K562 (cell line): ENCODE measurements around the gene CCL24. TPM values are rescaled to one million over a fixed set of nuclear protein-coding genes. Genes with fewer than 3 reads are reported as not detected.

Source experiments
- ATAC-seq: fragments of 200-7000 bp; cut with Tn5 transposase; 3 replicates; pipeline ENCODE4 v1.9.1; 2020; ENCODE audit warnings: moderate library complexity
- BruUV-seq: library from RNA; stranded (reverse); fragments of 400-500 nt; replicated peaks from 2 replicates; lab custom pipeline; 2021; lab: Mats Ljungman, UMichigan
- CTCF ChIA-PET: fragments of 300-600 bp; formaldehyde crosslinking; extraction: SDS; loops from one replicate; lab custom pipeline; 2021; ENCODE audit warnings: low intra/inter-chr PET ratio; lab: Yijun Ruan, JAX
- POLR2A ChIA-PET: fragments of 300-600, 350-650 bp; sonication (Branson Sonifier 250); formaldehyde crosslinking; extraction: SDS; loops from one replicate; lab custom pipeline; 2021; ENCODE audit warnings: antibody characterized with exemption, inconsistent platforms; lab: Yijun Ruan, JAX
- DNase-seq, 4 experiments: peaks; one replicate each; pipeline versions ENCODE4 v3.0.0 to v3.0.0-alpha.2; 2011 to 2018; ENCODE audit warnings: low spot score in 3 of 4, mixed read lengths in 3 of 4; ENCODE audit errors: extremely low read depth in 1 of 4
- FAIRE-seq: peaks from 2 replicates; lab custom pipeline; 2011; peaks lifted over from hg19 to GRCh38; lab: Jason Lieb, UNC
- H2AFZ ChIP-seq: 2 replicates; pipeline ENCODE4 v1.6.0; 2011; ENCODE audit warnings: low read depth, low read length, control low read depth, inconsistent platforms
- H3K27ac ChIP-seq: fragments of 200-600 bp; 3 replicates; pipeline ENCODE4 v1.8.0; 2011; ENCODE audit warnings: low read depth, mild to moderate bottlenecking, control low read depth, inconsistent platforms, low read length, moderate library complexity, mixed read lengths; ENCODE audit errors: extremely low read depth
- H3K27me3 ChIP-seq, 2 experiments: fragments of 300-600 bp in 1 of 2; 2 replicates in 1 of 2; 3 replicates in 1 of 2; pipeline versions ENCODE4 v1.6.0 to v1.8.0; 2011; ENCODE audit warnings: inconsistent platforms in 2 of 2, low read length in 2 of 2, mild to moderate bottlenecking in 1 of 2, mixed read lengths in 1 of 2, moderate library complexity in 1 of 2; ENCODE audit not compliant: control insufficient read depth in 2 of 2, insufficient read depth in 2 of 2
- H3K36me3 ChIP-seq: fragments of 300-600 bp; 3 replicates; pipeline ENCODE4 v1.8.0; 2011; ENCODE audit warnings: mild to moderate bottlenecking, low read length, inconsistent platforms; ENCODE audit not compliant: control insufficient read depth, insufficient read depth
- H3K4me1 ChIP-seq, 2 experiments: fragments of 200-600 bp in 1 of 2; replicated peaks in 1 of 2; 2 replicates in 1 of 2; 3 replicates in 1 of 2; pipeline versions ENCODE4 v1.5.1 to v1.8.0; 2011; ENCODE audit warnings: inconsistent platforms in 2 of 2, low read length in 2 of 2, mild to moderate bottlenecking in 1 of 2, mixed read lengths in 1 of 2, moderate library complexity in 1 of 2; ENCODE audit not compliant: control insufficient read depth in 2 of 2, insufficient read depth in 2 of 2
- H3K4me2 ChIP-seq: 2 replicates; pipeline ENCODE4 v1.6.1; 2011; ENCODE audit warnings: low read length, control low read depth, inconsistent platforms, mixed read lengths; ENCODE audit not compliant: insufficient read depth
- H3K4me3 ChIP-seq: fragments of 200-600 bp; sonication (generic), shearing (Covaris generic); 2 replicates; pipeline ENCODE4 v1.5.1; 2016; ENCODE audit warnings: control low read depth, inconsistent platforms
- H3K79me2 ChIP-seq: fragments of 200-600 bp; 3 replicates; pipeline ENCODE4 v1.8.0; 2011; ENCODE audit warnings: low read length, inconsistent platforms; ENCODE audit not compliant: control insufficient read depth, insufficient read depth
- H3K9ac ChIP-seq, 2 experiments: 2 replicates each; pipeline versions ENCODE4 v1.6.0 to v1.6.1; 2011; ENCODE audit warnings: low read depth in 2 of 2, low read length in 2 of 2, control low read depth in 1 of 2, inconsistent platforms in 1 of 2, mild to moderate bottlenecking in 1 of 2, mixed read lengths in 1 of 2; ENCODE audit not compliant: insufficient read depth in 1 of 2
- H3K9me1 ChIP-seq: one replicate; pipeline ENCODE4 v1.6.0; 2011; ENCODE audit warnings: inconsistent platforms, mild to moderate bottlenecking, low read length, moderate library complexity; ENCODE audit not compliant: control insufficient read depth, insufficient read depth
- H3K9me3 ChIP-seq: replicated peaks from 2 replicates; pipeline ENCODE4 v1.5.1; 2011; ENCODE audit warnings: low read depth, low read length, inconsistent platforms; ENCODE audit not compliant: control insufficient read depth, insufficient read depth
- H4K20me1 ChIP-seq: replicated peaks from 2 replicates; pipeline ENCODE4 v1.6.1; 2011; ENCODE audit warnings: low read length, inconsistent platforms, mixed read lengths; ENCODE audit not compliant: control insufficient read depth, insufficient read depth
- ADNP ChIP-seq: fragments of 200-800 bp; sonication (Bioruptor generic); IDR thresholded peaks from 2 replicates; pipeline ENCODE4 v1.6.1; 2016; ENCODE audit warnings: missing genetic modification characterization, missing compliant biosample characterization
- FOXO4 ChIP-seq: fragments of 450-650 bp; formaldehyde crosslinking; IDR thresholded peaks from 2 replicates; pipeline ENCODE4 v1.4.0; 2020; ENCODE audit warnings: mild to moderate bottlenecking, moderate library complexity
- KAT8 ChIP-seq: fragments of 450-650 bp; IDR thresholded peaks from 2 replicates; pipeline ENCODE4 v1.6.1; 2016; ENCODE audit warnings: low read depth, mild to moderate bottlenecking
- SPI1 ChIP-seq: IDR thresholded peaks from 2 replicates; pipeline ENCODE4 v1.6.1; 2011; ENCODE audit warnings: low read depth, low read length, control low read depth, borderline replicate concordance
- STAT5B ChIP-seq: fragments of 250-450 bp; sonication (Bioruptor Pico); IDR thresholded peaks from 2 replicates; pipeline ENCODE4 v1.8.0; 2021; ENCODE audit warnings: mild to moderate bottlenecking, inconsistent platforms
- ZNF695 ChIP-seq: fragments of 450-650 bp; formaldehyde crosslinking; IDR thresholded peaks from 2 replicates; pipeline ENCODE4 v1.4.0; 2020; ENCODE audit warnings: mild to moderate bottlenecking, moderate library complexity
- ZNF707 ChIP-seq: fragments of 250-450 bp; sonication (Bioruptor Pico); conservative IDR thresholded peaks from 2 replicates; pipeline ENCODE4 v1.8.0; 2022; ENCODE audit warnings: inconsistent platforms, mild to moderate bottlenecking, moderate library complexity
- WGBS: fragments of 100-300 bp; shearing (Covaris generic); methylation state at CpG from one replicate; pipeline ENCODE4 v1.1.6; 2016; ENCODE audit warnings: low coverage, mixed read lengths; ENCODE audit not compliant: insufficient coverage; ENCODE audit errors: missing lambda C conversion rate; 5-methylcytosine and 5-hydroxymethylcytosine counted together
- in situ Hi-C: fragments of 300-500 bp; cut with MboI; formaldehyde crosslinking; loops from 4 replicates; pipeline ENCODE4 v1.15.0; 2018; ENCODE audit warnings: inconsistent platforms, mixed read lengths
- intact Hi-C: fragments of 100-400 bp; cut with micrococcal nuclease; formaldehyde crosslinking; loops from 2 replicates; pipeline ENCODE4 v1.14.2; 2022
- polyA plus RNA-seq, 8 experiments: library from polyadenylated mRNA; depleted of rRNA in 4 of 8; stranded (reverse) in 5 of 8; unstranded in 3 of 8; fragments of >200 nt; fragmentation: Nextera tagmentation in 2 of 8; fragmentation: Illumina TruSeq in 1 of 8; extraction: Ambion mirVana in 2 of 8; extraction: Trizol in 1 of 8; gene quantifications; 2 replicates each; pipeline versions ENCODE4 v1.2.1 to v1.2.3, GENCODE V29; 2011 to 2014; ENCODE audit warnings: inconsistent platforms in 1 of 8, missing spikeins in 1 of 8
- total RNA-seq, 7 experiments: library from RNA; depleted of rRNA in 6 of 7; stranded (reverse); fragments of >200 nt in 6 of 7; fragmentation: Illumina TruSeq in 2 of 7; extraction: Trizol in 2 of 7; gene quantifications; 2 replicates each; pipeline versions ENCODE4 v1.2.1 to v1.2.3, GENCODE V29; 2011 to 2021; ENCODE audit warnings: low replicate concordance in 1 of 7

Gene CCL24
- total and polyA plus RNA-seq, 9 of the 15 experiments (the other 6 are each of a cell fraction or from before 2014, with no cell fraction given): 0.45 to 3.6 (median 0.95) TPM; not detected in 1

DNA sequence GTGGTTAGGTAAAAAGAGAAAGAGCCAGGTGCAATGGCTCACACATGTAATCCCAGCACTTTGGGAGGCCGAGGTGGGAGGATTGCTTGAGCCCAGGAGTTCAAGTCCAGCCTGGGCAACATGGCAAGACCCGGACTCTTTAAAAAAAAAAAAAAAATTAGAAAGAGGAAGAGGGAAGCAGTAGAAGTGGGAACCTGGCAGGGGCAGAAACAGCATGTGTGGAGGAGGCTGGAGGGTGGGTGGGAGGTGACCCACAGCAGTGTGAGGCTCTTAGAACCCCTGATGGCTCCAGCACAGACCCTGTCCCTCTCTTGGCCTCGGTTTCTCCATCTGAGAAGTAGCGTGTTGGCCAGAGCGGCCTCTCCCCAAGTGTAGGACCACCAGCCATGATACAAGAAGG, 4.9 kb upstream of the CCL24 start:
- Histone ChIP-seq H4K20me1 (no peaks in the 10 kb centered on the region), H3K9me3 (no peaks in the 10 kb centered on the region), H3K79me2 (no peaks in the 10 kb centered on the region), H3K9me1 (no peaks in the 10 kb centered on the region), H3K27me3 (peaks cover 6 to 19% of the 10 kb centered on the region in 2 experiments), H3K4me1 (peaks cover 7 to 12% of the 10 kb centered on the region in 2 experiments), H3K4me2 (no peak overlapping the region), H3K9ac (no peak overlapping the region), H3K27ac (no peak overlapping the region), H3K4me3 (no peak overlapping the region), H2AFZ (no peak overlapping the region), H3K36me3 (no peaks in the 10 kb centered on the region)
- WGBS: 37% methylated on average over 5 of the region's 5 CpGs
- no TSS peak for BruUV-seq
- in situ Hi-C loops: no loop called here
- CTCF ChIA-PET: no interaction called here
- no peak for TF ChIP-seq KAT8
- TF ChIP-seq FOXO4: no peak
- TF ChIP-seq SPI1: peak; percentile 28; the same call in 1 of the 2 replicates
- TF ChIP-seq ZNF695 (CRISPR knock-in tag): no peak
- no peak for ATAC-seq
- FAIRE-seq: no peak
- POLR2A ChIA-PET: interaction anchor here (0.9 kb wide), 1 partner anchor 13 kb away, joined by 3 read pairs; no protein-coding TSS in a partner anchor
- DNase-seq: no peak
- intact Hi-C loops: no loop called here

GRCh38 chr7:75817116-75817515, 3.5 kb upstream of the CCL24 start:
- no peak for ATAC-seq
- Histone ChIP-seq H3K27ac (no peak overlapping the region), H3K79me2 (no peaks in the 10 kb centered on the region), H3K4me2 (no peak overlapping the region)
- BruUV-seq: no TSS peak
- TF ChIP-seq STAT5B (CRISPR knock-in tag) (no peak), ZNF707 (CRISPR knock-in tag) (no peak), ADNP (tag) (no peak)
- TF ChIP-seq, all 486 proteins: peak for 0
- intact Hi-C loops: no loop called here
- H3K27me3 ChIP-seq: peaks cover 6 to 7% of the 10 kb centered on the region in 2 experiments
- H4K20me1 ChIP-seq: no peaks in the 10 kb centered on the region
- 42% methylated on average over 6 of the region's 6 CpGs for WGBS
- no peaks in the 10 kb centered on the region for H3K36me3 ChIP-seq
- no peak for FAIRE-seq
- H2AFZ ChIP-seq: no peak overlapping the region
- POLR2A ChIA-PET: interaction anchor here (0.6 kb wide), 1 partner anchor 18 kb away, joined by 3 read pairs; no protein-coding TSS in a partner anchor
- in situ Hi-C loops: no loop called here
- peaks cover 4% of the 10 kb centered on the region for H3K9me1 ChIP-seq
- no peak for DNase-seq
- no peak overlapping the region for H3K4me3 ChIP-seq
- CTCF ChIA-PET: no interaction called here
- no peak overlapping the region for H3K9ac ChIP-seq
- no peaks in the 10 kb centered on the region for H3K9me3 ChIP-seq
- H3K4me1 ChIP-seq: peaks cover 11 to 13% of the 10 kb centered on the region in 2 experiments
